Putamen (tissue), 1 donor: ENCODE data around the gene SMPD2.

ENCODE experiments used
- DNase-seq: peaks from one replicate; pipeline ENCODE4 v3.0.0-alpha.2; 2016; ENCODE audit warnings: low spot score

SMPD2 gene

GRCh38 chr6:109440331-109441068 lies at the start of gene SMPD2, which contains the start of gene PPIL6:
Gene SMPD2, plus strand, starts transcription at chr6:109440724. Its CDS starts 398 bp downstream, at chr6:109441122.
Gene PPIL6, minus strand, starts transcription at chr6:109440628. Its CDS starts 38 bp downstream, at chr6:109440590.
- peak; percentile 88 for DNase-seq

- DNase-seq = no peak
These were observed 47.2 kb upstream of the SMPD2 start for GRCh38 chr6:109393157-109393885.

GRCh38 chr6:109393886-109394281 lies 46.6 kb upstream of the SMPD2 start:
- DNase-seq = no peak

GRCh38 chr6:109396046-109396718 lies 44.3 kb upstream of the SMPD2 start:
- no peak for DNase-seq

DNA sequence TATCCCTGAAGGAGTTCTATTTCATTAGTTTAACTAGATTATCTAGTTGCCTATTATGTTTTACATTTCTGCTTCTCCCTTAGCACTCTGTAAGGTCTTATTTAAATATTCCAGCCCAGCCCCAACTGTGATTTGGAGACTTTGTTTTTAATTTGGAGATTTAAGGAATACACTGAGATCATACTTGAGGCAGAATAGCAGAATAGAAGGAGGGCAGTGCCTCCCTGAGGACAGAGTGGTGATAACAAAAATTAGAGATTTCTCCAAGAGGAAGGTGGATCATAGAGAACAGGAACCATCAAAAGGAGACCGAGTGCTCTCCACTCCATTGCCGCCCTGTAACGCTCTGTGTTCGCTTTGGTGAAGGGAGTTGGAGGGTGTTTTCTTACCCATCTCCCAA lies 43.5 kb upstream of the SMPD2 start:
- DNase-seq = no peak

DNA sequence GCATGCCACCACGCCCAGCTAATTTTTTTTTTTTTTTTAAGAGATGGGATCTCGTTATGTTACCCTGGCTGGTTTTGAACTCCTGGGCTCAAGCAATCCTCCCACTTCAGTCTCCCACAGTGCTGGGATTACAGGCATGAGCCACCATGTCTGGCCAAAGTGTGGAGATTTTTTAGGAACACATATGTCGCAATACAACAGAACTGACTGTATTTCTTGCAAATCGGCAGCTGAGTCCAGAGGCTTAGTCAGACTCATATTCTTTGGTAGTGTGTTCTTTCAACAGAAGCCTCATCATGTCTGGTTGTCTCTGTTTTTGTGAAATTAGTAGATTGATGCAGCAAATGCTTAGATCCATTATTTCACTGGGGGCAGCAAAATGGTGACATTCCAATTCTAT lies 34.3 kb upstream of the SMPD2 start:
- no peak for DNase-seq

DNA sequence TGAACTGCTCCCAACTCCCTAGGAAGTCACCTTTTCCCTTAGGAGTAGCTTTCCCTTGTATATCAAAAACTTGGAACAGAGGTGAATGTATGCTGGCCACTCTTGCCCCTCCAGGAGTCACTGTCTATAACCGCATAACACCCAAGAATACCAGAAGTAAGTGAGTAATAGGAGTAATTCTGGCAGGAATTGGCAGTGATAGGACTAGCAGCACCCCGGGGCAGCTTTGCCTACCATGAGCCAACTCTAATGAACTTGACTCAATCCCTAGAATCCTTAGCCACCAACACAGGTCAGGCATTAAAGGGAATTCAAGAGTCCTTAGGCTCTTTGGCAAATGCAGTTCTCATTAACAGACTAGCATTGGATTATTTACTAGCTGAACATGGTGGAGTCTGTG lies 29.5 kb upstream of the SMPD2 start:
- DNase-seq = no peak

DNA sequence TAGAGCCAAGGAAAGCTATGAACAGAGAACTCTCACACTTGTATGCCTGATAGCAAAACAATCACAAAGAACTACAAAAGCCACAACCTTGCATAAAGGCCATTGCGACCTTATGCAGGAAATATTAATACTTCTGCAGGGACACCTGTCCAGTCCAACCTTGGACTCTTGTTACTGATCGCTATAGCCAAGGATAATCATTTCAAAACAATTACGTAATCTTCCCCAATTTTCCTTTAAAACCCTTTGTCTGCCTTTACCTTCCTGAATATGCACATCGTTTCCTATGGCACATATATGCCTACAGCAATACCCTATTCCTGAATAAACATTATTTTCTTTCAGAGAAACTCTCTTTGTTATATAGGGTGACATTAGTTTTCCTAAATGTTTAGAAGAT lies 22.9 kb upstream of the SMPD2 start:
- DNase-seq = no peak

DNA sequence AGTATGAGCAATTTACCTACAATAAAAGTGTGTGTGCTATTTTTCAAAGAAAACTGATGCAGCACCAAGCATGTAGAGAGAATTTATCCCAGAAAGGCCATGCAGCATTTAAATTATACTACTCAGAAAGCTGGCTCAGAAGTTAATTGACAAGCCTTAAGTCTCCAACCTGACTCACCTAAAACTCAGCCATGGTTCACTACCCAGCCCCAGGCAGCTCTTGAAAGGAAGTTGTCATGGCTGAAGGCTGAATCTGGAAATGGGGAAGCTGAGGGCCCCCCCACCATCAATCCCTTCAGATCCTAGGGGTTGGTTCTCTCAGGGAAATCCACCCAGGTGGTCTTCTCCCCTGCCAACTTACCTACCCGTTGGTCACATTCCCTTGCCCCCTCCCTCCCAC lies 19.8 kb upstream of the SMPD2 start:
- DNase-seq = no peak

DNA sequence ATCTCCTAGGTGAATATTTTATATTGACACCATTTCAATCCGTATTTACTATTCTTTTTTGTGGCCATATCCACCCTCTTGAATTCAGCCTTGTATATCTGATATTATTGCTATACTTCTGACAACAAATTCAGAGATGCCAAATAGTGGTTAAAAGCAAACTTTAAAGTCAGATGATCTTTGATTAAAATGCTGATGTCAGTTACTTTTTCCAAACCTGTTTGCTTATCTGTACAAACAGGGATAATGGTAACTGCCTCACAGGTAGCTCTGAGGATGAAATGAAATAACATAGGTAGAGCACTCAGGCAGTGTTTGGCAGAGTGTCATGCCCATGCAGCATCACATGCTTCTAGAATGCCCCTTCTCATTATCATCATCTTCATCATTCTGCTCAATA lies 19.3 kb upstream of the SMPD2 start:
- DNase-seq = no peak

DNA sequence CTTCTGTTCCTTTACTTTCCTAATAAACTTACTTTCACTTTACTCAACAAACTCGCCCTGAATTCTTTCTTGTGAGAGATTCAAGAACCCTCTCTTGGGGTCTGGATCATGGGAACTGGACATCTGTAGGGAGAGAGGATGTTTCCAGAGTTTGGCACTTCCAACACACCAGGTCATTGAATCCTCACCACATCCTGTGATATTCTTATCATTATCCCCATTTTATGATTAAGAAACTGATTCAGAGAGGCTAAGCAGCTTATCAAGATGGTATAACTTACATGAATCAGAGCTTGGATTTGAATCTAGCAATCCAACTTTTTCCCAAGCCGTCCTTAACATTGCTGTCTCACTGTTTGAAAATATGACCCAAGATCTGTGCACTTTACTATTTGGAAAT lies 15.6 kb upstream of the SMPD2 start:
- DNase-seq = no peak

DNA sequence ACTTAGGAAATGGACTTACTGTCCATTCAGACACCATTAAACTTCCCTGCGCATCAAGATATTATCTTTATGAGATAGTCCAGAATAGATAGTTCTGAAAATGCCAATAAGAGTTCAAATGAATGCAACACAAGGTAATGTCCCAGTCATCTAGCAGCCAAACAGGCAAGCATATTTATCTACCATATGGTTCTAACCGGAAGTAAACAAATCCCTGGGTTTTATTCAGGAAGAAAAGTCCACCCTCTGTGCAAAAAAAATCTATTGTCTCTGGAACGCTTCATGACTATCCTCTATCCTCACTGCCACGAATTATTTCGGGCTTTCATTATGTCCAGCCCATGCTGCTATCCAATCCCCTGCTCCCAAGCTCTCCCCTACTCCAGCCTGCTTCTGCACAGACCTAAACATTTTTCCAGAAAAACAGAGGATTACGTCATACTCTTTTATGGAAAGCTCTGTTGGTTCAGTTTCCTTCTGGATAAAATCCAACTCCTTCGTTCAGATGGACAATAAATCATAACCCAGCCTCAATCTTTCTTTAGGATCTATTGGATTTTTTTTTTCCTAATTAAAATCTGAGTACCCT lies 11.5 kb upstream of the SMPD2 start:
- DNase-seq = no peak

- DNase-seq = no peak
These were observed 11.0 kb upstream of the SMPD2 start for GRCh38 chr6:109429496-109429895.

DNA sequence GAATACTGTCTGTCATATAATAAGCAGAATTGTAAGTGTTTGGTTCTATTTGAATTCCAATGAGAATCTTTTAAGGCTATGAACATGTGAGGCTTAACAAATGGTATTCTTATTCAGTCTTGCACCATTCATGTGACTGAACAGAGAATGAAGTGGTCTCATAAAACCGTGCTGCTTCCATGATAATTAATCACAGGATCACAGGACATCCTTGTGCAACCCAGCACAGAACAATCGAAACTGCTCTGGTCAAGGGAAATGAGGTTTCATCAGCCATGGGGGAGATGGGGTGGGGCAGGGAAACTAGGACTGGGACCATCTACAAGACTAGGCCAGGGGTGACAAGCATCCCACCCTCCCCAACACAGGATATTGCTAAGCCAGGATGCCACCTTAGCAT lies 6.1 kb upstream of the SMPD2 start:
- DNase-seq = no peak

- no peak for DNase-seq
These were observed 4.5 kb upstream of the SMPD2 start for GRCh38 chr6:109436041-109436440.

GRCh38 chr6:109441069-109441816 lies 719 bp downstream of the SMPD2 start:
- no peak for DNase-seq

DNA sequence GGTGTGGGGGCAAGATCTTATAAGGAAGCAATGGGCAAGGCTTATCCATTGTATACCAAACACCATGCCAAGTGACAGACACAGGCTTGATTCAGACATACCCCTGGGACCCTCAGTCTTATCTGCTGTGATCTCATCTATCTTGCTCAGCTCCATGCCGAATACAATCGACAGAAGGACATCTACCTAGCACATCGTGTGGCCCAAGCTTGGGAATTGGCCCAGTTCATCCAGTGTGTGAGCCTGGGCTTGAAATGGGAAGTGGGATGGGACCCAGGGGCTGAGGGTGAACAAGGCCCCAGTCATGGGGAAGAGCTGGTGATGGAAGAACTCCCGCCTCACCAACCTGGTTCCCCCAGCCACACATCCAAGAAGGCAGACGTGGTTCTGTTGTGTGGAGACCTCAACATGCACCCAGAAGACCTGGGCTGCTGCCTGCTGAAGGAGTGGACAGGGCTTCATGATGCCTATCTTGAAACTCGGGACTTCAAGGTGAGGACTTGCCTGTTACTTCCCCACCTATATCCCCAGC lies 1.9 kb downstream of the SMPD2 start:
- DNase-seq = no peak

GRCh38 chr6:109443425-109443950 lies 3.0 kb downstream of the SMPD2 start:
- no peak for DNase-seq

- no peak for DNase-seq
These were observed 4.9 kb downstream of the SMPD2 start for GRCh38 chr6:109445382-109445781.

GRCh38 chr6:109446072-109446471 lies 5.5 kb downstream of the SMPD2 start:
- DNase-seq = no peak

GRCh38 chr6:109446541-109446940 lies 6.0 kb downstream of the SMPD2 start:
- no peak for DNase-seq
